Immature natural killer cell (primary cell): ENCODE measurements around the gene METTL9. TPM values are rescaled to one million over a fixed set of nuclear protein-coding genes. Genes with fewer than 3 reads are reported as not detected.
"Not testable (repeated sequence)": the region's sequence is repeated elsewhere in the genome, so short reads cannot be mapped to it uniquely, and the experiment has no call there.

Source experiments
- DNase-seq, 3 donors: peaks; one replicate each; pipeline ENCODE4 v3.0.0; 2022; ENCODE audit warnings: mixed read lengths in 1 of 3
- H3K27ac Mint-ChIP-seq, 6 donors: one replicate each; pipeline ENCODE4 v1.8.0; 2020; ENCODE audit warnings: mixed read lengths in 6 of 6, mild to moderate bottlenecking in 5 of 6, inconsistent platforms in 4 of 6, moderate library complexity in 3 of 6
- H3K27me3 Mint-ChIP-seq, 3 donors: one replicate each; pipeline ENCODE4 v1.8.0; 2020 to 2021; ENCODE audit warnings: low read depth in 3 of 3, mild to moderate bottlenecking in 3 of 3, mixed read lengths in 3 of 3, moderate library complexity in 3 of 3, inconsistent platforms in 1 of 3
- H3K36me3 Mint-ChIP-seq, 3 donors: one replicate each; pipeline ENCODE4 v1.8.0; 2020; ENCODE audit warnings: mixed read lengths in 3 of 3, inconsistent platforms in 2 of 3, mild to moderate bottlenecking in 2 of 3
- H3K4me1 Mint-ChIP-seq, 2 donors: one replicate each; pipeline ENCODE4 v1.8.0; 2020; ENCODE audit warnings: inconsistent platforms in 2 of 2, mild to moderate bottlenecking in 2 of 2, mixed read lengths in 2 of 2, moderate library complexity in 1 of 2
- H3K4me3 Mint-ChIP-seq, 5 donors: one replicate each; pipeline ENCODE4 v1.8.0; 2020; ENCODE audit warnings: mild to moderate bottlenecking in 5 of 5, mixed read lengths in 5 of 5, inconsistent platforms in 3 of 5, moderate library complexity in 3 of 5
- H3K9me3 Mint-ChIP-seq, 6 donors: one replicate each; pipeline ENCODE4 v1.8.0; 2020; ENCODE audit warnings: mild to moderate bottlenecking in 6 of 6, mixed read lengths in 6 of 6, inconsistent platforms in 4 of 6, moderate library complexity in 3 of 6
- polyA plus RNA-seq, 3 donors: library from polyadenylated mRNA; unstranded; fragments of 300-500 nt; fragmentation: Illumina TruSeq; gene quantifications; one replicate each; pipeline ENCODE4 v1.2.3, GENCODE V29; 2021

METTL9 gene
- polyA plus RNA-seq, 3 donors from 2014 or later = 113 to 149 (median 147) TPM

DNA sequence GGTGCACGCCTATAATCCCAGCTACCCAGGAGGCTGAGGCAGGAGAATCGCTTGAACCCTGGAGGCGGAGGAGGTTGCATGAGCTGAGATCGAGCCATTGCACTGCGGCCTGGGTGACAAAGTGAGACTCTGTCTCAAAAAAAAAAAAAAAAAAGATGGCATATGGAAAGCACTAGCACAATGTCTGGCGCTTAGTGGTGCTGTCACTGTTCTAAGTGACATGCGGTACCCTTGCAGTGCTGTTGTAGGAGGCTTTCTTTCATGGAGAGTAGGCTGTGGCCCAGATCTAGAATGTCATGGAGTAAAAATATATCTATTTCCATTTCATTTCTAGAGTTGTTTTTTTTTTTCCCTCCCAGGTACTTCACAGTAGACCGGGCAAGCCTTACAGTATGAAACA, 14.6 kb upstream of the METTL9 start:
- Mint-ChIP-seq H3K27ac (peak overlapping the region in 1 of 6 donors; percentile 34), H3K27me3 (peaks cover 0 to 2% (median 1%) of the 10 kb centered on the region in 3 donors), H3K4me3 (no peak overlapping the region), H3K36me3 (no peaks in the 10 kb centered on the region), H3K9me3 (no peaks in the 10 kb centered on the region), H3K4me1 (no peaks in the 10 kb centered on the region)
- no peak for DNase-seq

DNA sequence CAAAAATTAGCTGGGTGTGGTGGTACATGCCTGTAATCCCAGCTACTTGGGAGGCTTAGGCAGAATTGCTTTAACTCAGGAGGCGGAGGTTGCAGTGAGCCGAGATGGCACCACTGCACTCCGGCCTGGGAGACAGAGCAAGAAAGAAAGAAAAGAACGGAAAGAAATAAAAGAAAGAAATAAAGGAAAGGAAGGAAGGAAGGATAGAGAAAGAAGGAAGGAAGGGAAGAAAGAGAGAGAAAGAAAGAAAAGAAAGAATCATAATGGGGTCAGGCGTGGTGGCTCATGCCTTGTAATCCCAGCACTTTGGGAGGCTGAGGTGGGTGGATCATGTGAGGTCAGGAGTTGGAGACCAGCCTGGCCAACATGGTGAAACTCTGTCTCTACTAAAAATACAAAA, 10.8 kb upstream of the METTL9 start:
- not testable (repeated sequence) for DNase-seq, H3K36me3 Mint-ChIP-seq, H3K27me3 Mint-ChIP-seq

DNA sequence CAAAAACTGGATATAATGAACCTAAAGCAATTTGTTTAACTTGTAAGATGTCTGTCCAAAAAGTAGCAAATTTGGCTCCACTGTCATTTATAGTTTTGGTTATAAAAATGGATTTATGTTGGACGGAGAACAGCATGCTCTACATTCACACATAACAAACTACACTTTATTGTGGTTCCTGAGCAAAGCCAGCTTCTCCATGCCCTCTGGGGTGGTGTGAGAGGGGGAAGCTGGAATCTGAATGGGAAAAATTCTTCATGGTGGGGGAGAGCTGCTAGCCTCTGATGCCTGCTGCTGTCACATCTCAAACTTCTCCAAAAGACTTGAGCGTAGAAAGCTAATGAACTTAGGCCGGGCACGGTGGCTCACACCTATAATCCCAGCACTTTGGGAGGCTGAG, 9.8 kb upstream of the METTL9 start:
- Mint-ChIP-seq H3K4me1 (no peaks in the 10 kb centered on the region), H3K27me3 (peaks cover 0 to 3% (median 2%) of the 10 kb centered on the region in 3 donors), H3K9me3 (no peaks in the 10 kb centered on the region), H3K27ac (no peak overlapping the region), H3K36me3 (no peaks in the 10 kb centered on the region), H3K4me3 (no peak overlapping the region)
- no peak for DNase-seq

More for the DNA sequence above, 10.8 kb upstream of the METTL9 start:
- H3K4me3 Mint-ChIP-seq, H3K27ac Mint-ChIP-seq, H3K9me3 Mint-ChIP-seq, H3K4me1 Mint-ChIP-seq: not testable (repeated sequence)

DNA sequence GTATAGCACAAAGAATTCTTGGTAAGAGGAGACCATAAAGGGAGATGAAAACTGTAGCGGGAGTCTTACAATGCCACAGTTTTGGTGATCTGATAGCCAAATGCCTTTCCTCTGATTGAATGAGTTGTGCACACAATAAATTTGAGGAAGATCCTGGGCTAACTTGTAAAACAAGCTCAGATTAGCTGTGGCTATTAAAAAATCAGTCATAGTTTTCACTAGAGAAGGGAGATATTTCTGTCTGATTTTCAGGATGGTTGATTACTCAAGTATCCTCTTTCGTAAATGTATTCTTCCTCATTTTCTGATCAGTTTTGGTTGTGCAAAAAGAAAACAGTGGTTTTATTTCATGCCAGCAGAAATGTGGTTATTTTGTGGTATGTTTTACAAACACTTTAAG, 9.1 kb upstream of the METTL9 start:
- no peaks in the 10 kb centered on the region for H3K36me3 Mint-ChIP-seq
- H3K9me3 Mint-ChIP-seq = no peaks in the 10 kb centered on the region
- no peak overlapping the region for H3K4me3 Mint-ChIP-seq
- no peak for DNase-seq
- H3K27me3 Mint-ChIP-seq = peaks cover 0 to 3% (median 2%) of the 10 kb centered on the region in 3 donors
- no peak overlapping the region for H3K27ac Mint-ChIP-seq
- no peaks in the 10 kb centered on the region for H3K4me1 Mint-ChIP-seq

DNA sequence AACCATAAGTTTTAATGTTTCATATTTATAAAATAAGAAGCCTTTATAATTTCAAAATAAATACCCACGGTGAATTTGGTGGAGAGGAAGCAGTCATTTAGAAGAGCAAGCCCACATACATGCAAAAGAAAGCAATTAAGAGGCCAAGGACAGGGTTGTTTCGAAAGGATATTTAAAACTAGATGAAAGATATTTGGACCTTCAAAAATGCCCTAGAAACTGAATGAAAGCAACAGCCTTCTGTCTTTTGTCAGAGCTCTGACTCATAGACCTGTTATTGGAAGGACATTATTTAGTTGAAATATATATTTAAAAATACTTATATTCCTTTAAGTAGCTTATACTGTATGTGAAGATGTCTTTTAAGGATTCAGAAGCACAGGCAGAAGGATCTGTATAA, 8.6 kb upstream of the METTL9 start:
- Mint-ChIP-seq H3K4me3 (no peak overlapping the region), H3K36me3 (no peaks in the 10 kb centered on the region), H3K27ac (no peak overlapping the region), H3K27me3 (peaks cover 0 to 3% (median 2%) of the 10 kb centered on the region in 3 donors), H3K4me1 (no peaks in the 10 kb centered on the region), H3K9me3 (no peaks in the 10 kb centered on the region)
- no peak for DNase-seq

DNA sequence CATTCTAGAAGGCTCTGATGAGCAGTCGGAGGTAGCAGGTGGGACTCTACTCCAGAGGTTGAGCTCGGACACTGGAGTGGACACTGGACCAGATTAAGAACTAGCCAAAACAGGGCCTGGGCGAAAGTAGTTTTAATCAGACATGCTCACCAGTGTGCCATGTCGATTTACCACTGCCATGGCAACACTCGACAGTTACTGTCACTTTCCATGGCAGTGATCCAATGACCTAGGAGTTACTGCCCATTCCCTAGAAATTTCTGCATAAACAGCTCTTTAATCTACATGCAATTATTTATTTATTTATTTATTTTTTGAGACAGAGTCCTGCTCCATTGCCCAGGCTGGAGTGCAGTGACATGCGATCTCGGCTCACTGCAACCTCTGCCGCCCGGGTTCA, 7.2 kb upstream of the METTL9 start:
- Mint-ChIP-seq H3K4me1 (no peaks in the 10 kb centered on the region), H3K9me3 (no peaks in the 10 kb centered on the region), H3K4me3 (no peak overlapping the region), H3K27me3 (peaks cover 0 to 3% (median 2%) of the 10 kb centered on the region in 3 donors), H3K36me3 (no peaks in the 10 kb centered on the region), H3K27ac (no peak overlapping the region)
- no peak for DNase-seq

DNA sequence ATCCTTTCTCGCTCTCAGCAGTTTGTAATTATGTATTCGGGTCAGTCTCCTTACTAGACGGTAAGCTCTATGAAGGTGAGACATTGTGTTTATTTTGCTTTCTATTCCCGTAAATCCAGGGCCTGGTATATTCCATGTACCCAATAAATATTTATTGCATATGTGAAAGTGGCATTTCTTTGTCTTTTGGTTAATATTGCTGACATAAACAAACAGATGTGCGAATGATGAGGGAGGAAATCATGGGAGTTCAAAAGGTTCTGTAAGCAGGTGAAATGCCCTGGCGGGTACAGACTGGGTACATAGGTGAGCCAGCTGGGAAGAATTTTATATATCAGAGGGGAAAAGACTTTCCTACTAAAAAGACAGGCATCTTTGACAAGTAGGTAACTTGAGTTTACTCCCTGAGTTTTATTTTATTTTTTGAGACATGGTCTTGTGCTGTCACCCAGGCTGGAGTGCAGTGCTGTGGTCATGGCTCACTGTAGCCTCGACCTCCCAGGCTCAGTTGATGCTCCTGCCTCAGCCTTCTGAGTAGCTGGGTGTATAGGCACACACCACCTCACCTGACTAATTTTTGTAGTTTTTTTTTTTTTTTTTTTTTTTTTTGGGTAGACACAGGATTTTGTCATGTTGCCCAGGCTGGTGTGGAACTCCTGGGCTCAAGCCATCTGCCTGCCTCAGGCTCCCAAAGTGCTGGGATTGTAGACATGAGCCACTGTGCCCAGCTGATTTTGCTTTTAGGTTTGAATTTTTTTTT, 5.7 kb upstream of the METTL9 start:
- Mint-ChIP-seq H3K4me3 (no peak overlapping the region), H3K27me3 (peaks cover 0 to 3% (median 0%) of the 10 kb centered on the region in 3 donors), H3K9me3 (no peaks in the 10 kb centered on the region), H3K4me1 (peaks cover 6 to 11% of the 10 kb centered on the region in 2 donors), H3K27ac (no peak overlapping the region), H3K36me3 (no peaks in the 10 kb centered on the region)
- DNase-seq = no peak

DNA sequence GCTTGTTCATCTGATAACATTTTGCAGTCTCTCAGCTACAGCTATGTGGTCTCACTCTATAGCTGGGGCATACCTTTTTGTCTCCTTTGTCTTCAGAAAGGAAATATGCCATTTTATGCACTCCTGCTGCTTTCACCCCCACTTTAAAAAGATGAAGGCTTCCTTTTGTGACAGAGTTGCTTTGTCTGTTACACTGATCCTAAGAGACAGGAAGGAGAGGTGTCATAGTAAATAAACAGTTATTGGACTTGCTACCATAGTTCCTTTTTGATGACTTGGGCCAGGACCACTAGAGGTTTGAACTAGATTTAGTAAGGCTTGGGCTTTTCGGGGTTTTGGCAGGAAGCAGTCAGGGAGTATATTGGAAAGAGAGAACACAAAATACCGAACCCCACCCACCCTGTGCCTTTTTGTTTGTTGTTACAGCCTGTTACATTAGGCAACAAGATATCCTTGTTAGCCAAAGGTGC, 1.8 kb upstream of the METTL9 start:
- H3K9me3 Mint-ChIP-seq = no peaks in the 10 kb centered on the region
- peaks cover 0 to 6% (median 2%) of the 10 kb centered on the region in 3 donors for H3K27me3 Mint-ChIP-seq
- DNase-seq = no peak
- H3K36me3 Mint-ChIP-seq = no peaks in the 10 kb centered on the region
- H3K27ac Mint-ChIP-seq = peak overlapping the region; percentile 46 to 94 (median 92)
- H3K4me3 Mint-ChIP-seq = peak overlapping the region; percentile 79 to 94 (median 91)
- peaks cover 32 to 40% of the 10 kb centered on the region in 2 donors for H3K4me1 Mint-ChIP-seq

DNA sequence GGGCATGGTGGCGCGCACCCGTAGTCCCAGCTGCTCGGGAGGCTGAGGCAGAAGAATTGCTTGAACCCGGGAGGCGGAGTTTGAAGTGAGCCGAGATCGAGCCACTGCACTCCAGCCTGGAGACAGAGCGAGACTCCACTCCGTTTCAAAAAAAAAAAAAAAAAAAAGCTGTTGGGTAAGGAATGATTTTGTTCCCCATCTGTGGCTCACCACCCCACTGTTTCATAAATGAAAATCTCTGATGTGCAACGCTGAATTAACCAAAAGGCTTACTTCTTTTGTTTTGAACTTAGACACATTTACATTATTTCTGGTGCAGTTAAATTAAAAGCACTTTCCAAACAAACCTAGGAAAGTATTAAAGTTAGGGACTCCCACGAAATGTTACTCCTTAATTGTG, 1.2 kb upstream of the METTL9 start:
- Mint-ChIP-seq H3K36me3 (no peaks in the 10 kb centered on the region), H3K4me1 (peaks cover 34 to 40% of the 10 kb centered on the region in 2 donors), H3K27ac (peak overlapping the region; percentile 88 to 97 (median 96)), H3K27me3 (peaks cover 0 to 6% (median 2%) of the 10 kb centered on the region in 3 donors), H3K9me3 (no peaks in the 10 kb centered on the region), H3K4me3 (peak overlapping the region; percentile 87 to 94 (median 92))
- no peak for DNase-seq

DNA sequence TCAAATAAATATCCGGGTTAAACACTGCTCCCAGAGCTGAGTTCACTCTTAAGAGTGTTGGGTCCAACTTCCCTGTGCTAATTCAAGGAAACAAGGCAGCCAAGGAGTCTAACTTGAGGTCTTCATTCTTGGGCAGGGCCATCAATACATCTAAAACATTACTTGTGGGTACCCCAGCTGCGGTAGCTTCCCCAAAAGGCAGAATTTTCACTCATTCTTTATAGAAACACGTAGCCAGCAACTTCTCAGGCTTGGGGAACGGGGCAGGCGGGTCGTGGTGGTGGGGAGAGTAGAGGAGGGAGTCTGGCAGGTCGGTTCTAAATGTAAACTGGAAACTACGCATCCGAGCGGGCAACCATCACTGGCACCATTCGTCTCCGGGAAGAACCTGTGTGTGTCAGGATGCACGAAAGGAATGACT, 666 bp upstream of the METTL9 start:
- Mint-ChIP-seq H3K4me3 (peak overlapping the region; percentile 87 to 94 (median 92)), H3K4me1 (peaks cover 34 to 45% of the 10 kb centered on the region in 2 donors), H3K9me3 (no peaks in the 10 kb centered on the region), H3K27ac (peak overlapping the region; percentile 88 to 97 (median 96)), H3K27me3 (peaks cover 0 to 5% (median 2%) of the 10 kb centered on the region in 3 donors), H3K36me3 (no peaks in the 10 kb centered on the region)
- DNase-seq = no peak

DNA sequence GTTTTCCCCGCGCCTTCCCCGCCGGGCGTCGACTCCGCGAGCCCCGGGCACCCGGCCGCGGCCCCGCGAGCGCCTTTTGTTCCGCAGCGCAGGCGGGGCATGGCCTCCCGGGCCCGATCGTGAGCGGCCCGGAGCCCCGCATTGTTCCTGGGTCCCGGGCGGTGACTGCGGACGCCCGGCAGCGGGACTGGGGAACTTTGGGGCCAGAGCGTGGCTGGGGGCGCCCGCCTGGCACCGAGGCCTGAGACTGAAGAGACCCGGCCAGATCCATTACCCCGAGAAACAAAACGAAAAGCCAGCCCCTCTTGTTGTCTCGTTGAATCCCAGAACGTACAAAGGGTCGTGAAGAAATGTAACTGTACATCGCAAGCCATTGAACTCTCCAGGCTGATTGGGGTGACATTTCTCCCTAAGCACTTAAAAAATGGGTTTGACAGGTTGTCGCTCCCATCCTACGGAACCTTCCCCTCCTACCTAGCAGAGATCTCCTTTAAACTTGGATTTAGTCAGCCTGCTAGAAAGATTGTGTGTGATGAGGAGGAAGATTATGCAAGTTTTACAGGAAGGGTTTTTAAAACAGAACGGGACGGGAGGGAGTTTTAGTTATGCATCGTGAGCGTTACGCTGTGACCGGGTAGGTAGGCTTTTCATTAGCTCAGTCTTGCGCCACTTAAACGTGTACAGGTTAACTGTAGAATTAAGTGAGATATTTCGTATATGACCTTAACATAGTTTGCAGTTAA, 825 bp downstream of the METTL9 start:
- peak overlapping the region; percentile 78 to 98 (median 93) for H3K27ac Mint-ChIP-seq
- peak overlapping the region; percentile 84 to 98 (median 88) for H3K4me3 Mint-ChIP-seq
- peak in 2 of 3 donors; percentile 16 to 21 for DNase-seq
- no peaks in the 10 kb centered on the region for H3K9me3 Mint-ChIP-seq
- H3K4me1 Mint-ChIP-seq = peaks cover 44 to 52% of the 10 kb centered on the region in 2 donors
- peaks cover under 1 to 5% (median 2%) of the 10 kb centered on the region in 3 donors for H3K27me3 Mint-ChIP-seq
- no peaks in the 10 kb centered on the region for H3K36me3 Mint-ChIP-seq

DNA sequence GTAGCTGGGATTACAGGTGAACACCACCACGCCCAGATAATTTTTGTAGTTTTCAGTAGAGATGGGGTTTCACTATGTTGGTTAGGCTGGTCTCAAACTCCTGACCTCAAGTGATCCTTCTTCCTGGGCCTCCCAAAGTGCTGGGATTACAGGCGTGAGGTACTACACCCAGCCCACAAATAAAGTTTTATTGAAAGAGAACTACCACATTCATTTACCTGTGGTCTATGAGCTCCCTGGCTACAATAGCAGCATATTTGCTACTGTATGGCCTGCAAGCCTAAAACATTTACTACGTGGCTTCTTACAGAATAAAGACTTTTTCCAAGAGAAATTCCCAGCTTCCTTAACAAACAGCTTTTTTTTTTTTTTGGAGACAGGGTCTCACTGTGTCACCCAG, 3.4 kb downstream of the METTL9 start:
- DNase-seq = no peak
- peaks cover 52 to 54% of the 10 kb centered on the region in 2 donors for H3K4me1 Mint-ChIP-seq
- peaks cover 2 to 6% (median 3%) of the 10 kb centered on the region in 3 donors for H3K27me3 Mint-ChIP-seq
- no peaks in the 10 kb centered on the region for H3K9me3 Mint-ChIP-seq
- no peaks in the 10 kb centered on the region for H3K36me3 Mint-ChIP-seq
- no peak overlapping the region for H3K4me3 Mint-ChIP-seq
- H3K27ac Mint-ChIP-seq = no peak overlapping the region

DNA sequence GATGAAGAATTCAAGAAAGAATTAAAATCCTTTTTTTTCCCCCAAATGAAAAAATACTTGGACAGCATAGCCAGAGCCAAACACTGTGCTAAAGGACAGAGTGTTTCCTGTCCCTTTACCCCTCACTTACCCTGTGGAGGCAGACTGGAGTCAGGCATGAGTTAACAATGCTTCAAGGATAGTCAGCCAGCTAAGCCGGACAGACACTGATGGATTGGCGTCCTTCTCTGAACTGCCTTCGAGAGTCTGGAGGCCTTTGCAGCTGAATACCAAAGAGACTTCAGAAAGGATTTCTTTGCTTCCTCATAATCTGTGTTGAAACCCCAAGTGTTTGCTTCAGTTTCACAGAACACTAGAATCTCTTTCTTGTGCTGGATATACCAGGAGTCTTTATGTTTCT, 4.6 kb downstream of the METTL9 start:
- no peak overlapping the region for H3K4me3 Mint-ChIP-seq
- DNase-seq = no peak
- peaks cover 57 to 58% of the 10 kb centered on the region in 2 donors for H3K4me1 Mint-ChIP-seq
- no peak overlapping the region for H3K27ac Mint-ChIP-seq
- H3K27me3 Mint-ChIP-seq = peaks cover 2 to 6% (median 3%) of the 10 kb centered on the region in 3 donors
- H3K36me3 Mint-ChIP-seq = no peaks in the 10 kb centered on the region
- no peaks in the 10 kb centered on the region for H3K9me3 Mint-ChIP-seq

DNA sequence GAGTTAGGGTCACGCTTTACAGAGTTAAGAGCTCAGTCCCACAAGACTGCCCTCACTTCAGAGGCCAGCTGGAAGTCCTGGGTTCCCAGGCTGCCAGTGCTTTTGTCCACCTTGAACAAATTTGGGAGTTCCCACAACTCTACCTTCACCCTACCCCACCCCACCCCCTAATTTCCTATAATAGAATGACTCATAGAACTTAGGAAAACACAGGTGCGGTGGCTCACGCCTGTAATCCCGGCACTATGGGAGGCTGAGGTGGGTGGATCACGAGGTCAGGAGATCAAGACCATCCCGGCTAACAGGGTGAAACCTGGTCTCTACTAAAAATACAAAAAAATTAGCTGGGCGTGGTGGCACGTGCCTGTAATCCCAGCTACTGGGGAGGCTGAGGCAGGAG, 6.5 kb downstream of the METTL9 start:
- DNase-seq, H3K4me3 Mint-ChIP-seq, H3K27me3 Mint-ChIP-seq, H3K36me3 Mint-ChIP-seq, H3K9me3 Mint-ChIP-seq: not testable (repeated sequence)
- H3K4me1 Mint-ChIP-seq = peaks cover 64% of the 10 kb centered on the region in 2 donors
- peak overlapping the region in 1 of 6 donors; percentile 55 for H3K27ac Mint-ChIP-seq
